DOHH2 (cell line): ENCODE results near the gene CNPY3.
"Not testable (repeated sequence)": the region's sequence is repeated elsewhere in the genome, so short reads cannot be mapped to it uniquely, and the experiment has no call there.

Experiments used
- CTCF ChIP-seq: fragments of 200-600 bp; sonication (generic); IDR thresholded peaks from one replicate; pipeline ENCODE4 v1.5.1; 2014; ENCODE audit warnings: antibody characterized with exemption, mild to moderate bottlenecking, low read depth, low read length; ENCODE audit not compliant: poor library complexity, severe bottlenecking
- EZH2phosphoT487 ChIP-seq: fragments of 200-600 bp; sonication (generic); IDR thresholded peaks from 2 replicates; pipeline ENCODE4 v1.6.1; 2017; ENCODE audit warnings: borderline replicate concordance, mild to moderate bottlenecking, antibody characterized with exemption, low read length, moderate library complexity, mixed read lengths

GRCh38 chr6:42880871-42881270, 48.4 kb upstream of the CNPY3 start:
- TF ChIP-seq CTCF = peak; percentile 13
- not testable (repeated sequence) for TF ChIP-seq EZH2phosphoT487
